ENCODE data around the gene OSBPL9. TPM values are rescaled to one million over a fixed set of nuclear protein-coding genes. Genes with fewer than 3 reads are reported as not detected.

The OSBPL9 gene
- total RNA-seq, 1 experiment from 2014 or later = 188 TPM

GRCh38 chr1:51648180-51649109 is 31.6 kb downstream of the OSBPL9 start:
- no TSS peak for BruUV-seq (replicated peaks)
- POLR2A ChIA-PET (ENCODE audit: unreplicated experiment) = interaction anchor here (0.5 to 1.4 kb wide), 11 partner anchors 13 to 151 kb away, joined by 3 to 10 read pairs (median 4); partner anchors contain the start of gene OSBPL9
- Histone ChIP-seq H3K4me3 (peak overlapping the region; percentile 35), H3K4me1 (replicated peaks; ENCODE audit: insufficient read depth) (peaks cover 54% of the 10 kb centered on the region), H3K27ac (peak overlapping the region; percentile 78), H3K9me3 (ENCODE audit: insufficient read depth, low read depth) (no peaks in the 10 kb centered on the region), H3K4me2 (peak overlapping the region; percentile 75), H3F3A (ENCODE audit: insufficient read depth, low read depth) (peaks cover 40% of the 10 kb centered on the region), H3K36me3 (ENCODE audit: low read depth) (peaks cover 24% of the 10 kb centered on the region), H3K9me2 (ENCODE audit: insufficient read depth) (no peaks in the 10 kb centered on the region), H3K79me2 (ENCODE audit: low read depth) (peaks cover 92% of the 10 kb centered on the region), H3K27me3 (ENCODE audit: insufficient read depth, low read depth) (no peaks in the 10 kb centered on the region), H4K20me1 (ENCODE audit: insufficient read depth) (no peaks in the 10 kb centered on the region), H2AFZ (no peak overlapping the region)
- peak; percentile 75 to 90 for DNase-seq
- intact Hi-C loops (cut with micrococcal nuclease; ENCODE audit: unreplicated experiment) = loop anchor here (1.0 to 2.0 kb wide), 3 partner anchors 26 to 90 kb away; no protein-coding TSS in a partner anchor
- CTCF ChIA-PET = no interaction called here
- TF ChIP-seq CTCF (conservative IDR thresholded peaks at IDR 0.05) = no peak
- no peak for TF ChIP-seq EZH2 (IDR thresholded peaks at IDR 0.05; ENCODE audit: low read depth)

- Histone ChIP-seq H3K9me3 (ENCODE audit: insufficient read depth, low read depth) (no peaks in the 10 kb centered on the region), H3K4me2 (peak overlapping the region; percentile 75), H3F3A (ENCODE audit: insufficient read depth, low read depth) (peaks cover 40% of the 10 kb centered on the region), H4K20me1 (ENCODE audit: insufficient read depth) (no peaks in the 10 kb centered on the region), H2AFZ (no peak overlapping the region), H3K9me2 (ENCODE audit: insufficient read depth) (no peaks in the 10 kb centered on the region), H3K27me3 (ENCODE audit: insufficient read depth, low read depth) (no peaks in the 10 kb centered on the region), H3K79me2 (ENCODE audit: low read depth) (peaks cover 88% of the 10 kb centered on the region), H3K27ac (peak overlapping the region; percentile 78), H3K36me3 (ENCODE audit: low read depth) (peaks cover 31% of the 10 kb centered on the region), H3K4me3 (no peak overlapping the region), H3K4me1 (replicated peaks; ENCODE audit: insufficient read depth) (peaks cover 52% of the 10 kb centered on the region)
- CTCF ChIA-PET = no interaction called here
- TF ChIP-seq EZH2 (IDR thresholded peaks at IDR 0.05; ENCODE audit: low read depth) (no peak), CTCF (conservative IDR thresholded peaks at IDR 0.05) (no peak)
- BruUV-seq (replicated peaks) = no TSS peak
- peak in 1 of 2 experiments; percentile 49 for DNase-seq
- intact Hi-C loops (cut with micrococcal nuclease; ENCODE audit: unreplicated experiment) = loop anchor here (1.0 to 2.0 kb wide), 3 partner anchors 27 to 91 kb away; no protein-coding TSS in a partner anchor
- POLR2A ChIA-PET (ENCODE audit: unreplicated experiment) = interaction anchor here (0.6 kb wide), 1 partner anchor 721 kb away, joined by 3 read pairs; no protein-coding TSS in a partner anchor
These were observed 32.8 kb downstream of the OSBPL9 start for GRCh38 chr1:51649593-51650091.

GRCh38 chr1:51650198-51650597 is 33.3 kb downstream of the OSBPL9 start:
- no peaks in the 10 kb centered on the region for H4K20me1 ChIP-seq (ENCODE audit: insufficient read depth)
- peak overlapping the region; percentile 78 for H3K27ac ChIP-seq
- intact Hi-C loops (cut with micrococcal nuclease; ENCODE audit: unreplicated experiment) = no loop called here
- peak overlapping the region; percentile 75 for H3K4me2 ChIP-seq
- peaks cover 88% of the 10 kb centered on the region for H3K79me2 ChIP-seq (ENCODE audit: low read depth)
- DNase-seq = no peak
- CTCF ChIA-PET = no interaction called here
- no peak overlapping the region for H2AFZ ChIP-seq
- H3K9me2 ChIP-seq (ENCODE audit: insufficient read depth) = no peaks in the 10 kb centered on the region
- no peaks in the 10 kb centered on the region for H3K9me3 ChIP-seq (ENCODE audit: insufficient read depth, low read depth)
- no peak overlapping the region for H3K4me3 ChIP-seq
- POLR2A ChIA-PET (ENCODE audit: unreplicated experiment) = interaction anchor here (0.6 kb wide), 1 partner anchor 721 kb away, joined by 3 read pairs; no protein-coding TSS in a partner anchor
- peaks cover 52% of the 10 kb centered on the region for H3K4me1 ChIP-seq (replicated peaks; ENCODE audit: insufficient read depth)
- H3K36me3 ChIP-seq (ENCODE audit: low read depth) = peaks cover 35% of the 10 kb centered on the region
- H3K27me3 ChIP-seq (ENCODE audit: insufficient read depth, low read depth) = no peaks in the 10 kb centered on the region
- H3F3A ChIP-seq (ENCODE audit: insufficient read depth, low read depth) = peaks cover 40% of the 10 kb centered on the region
- BruUV-seq (replicated peaks) = no TSS peak
- no peak for TF ChIP-seq CTCF (conservative IDR thresholded peaks at IDR 0.05)
- no peak for TF ChIP-seq EZH2 (IDR thresholded peaks at IDR 0.05; ENCODE audit: low read depth)
